CD8-positive, alpha-beta memory T cell (primary cell): ENCODE results near the gene NFU1. TPM values are rescaled to one million over a fixed set of nuclear protein-coding genes. Genes with fewer than 3 reads are reported as not detected.

Experiments
- CTCF ChIA-PET: fragments of 350-600 bp; sonication (Branson Sonifier 250); formaldehyde crosslinking; loops from one replicate; lab custom pipeline; 2021; ENCODE audit warnings: antibody characterized with exemption; lab: Charles Lee
- POLR2A ChIA-PET: fragments of 350-600 bp; sonication (Branson Sonifier 250); formaldehyde crosslinking; loops from one replicate; lab custom pipeline; 2021; ENCODE audit warnings: antibody characterized with exemption; lab: Charles Lee
- DNase-seq, 5 donors: peaks; one replicate each; pipeline versions ENCODE4 v3.0.0 to v3.0.0-alpha.2; 2020 to 2022; ENCODE audit warnings: mixed read lengths in 1 of 5
- H3K27ac ChIP-seq: one replicate; pipeline ENCODE4 v1.7.0; 2013; ENCODE audit warnings: low read depth, mild to moderate bottlenecking, low read length, moderate library complexity
- H3K27me3 ChIP-seq: 2 replicates; pipeline ENCODE4 v1.7.0; 2013; ENCODE audit warnings: low read length, mild to moderate bottlenecking; ENCODE audit not compliant: insufficient read depth, poor library complexity, severe bottlenecking
- H3K36me3 ChIP-seq: 2 replicates; pipeline ENCODE4 v1.7.0; 2013; ENCODE audit warnings: mild to moderate bottlenecking, low read length, moderate library complexity; ENCODE audit not compliant: insufficient read depth
- H3K4me1 ChIP-seq: 2 replicates; pipeline ENCODE4 v1.7.0; 2013; ENCODE audit warnings: mild to moderate bottlenecking, low read length, moderate library complexity; ENCODE audit not compliant: insufficient read depth
- H3K4me3 ChIP-seq: 2 replicates; pipeline ENCODE4 v1.7.0; 2013; ENCODE audit warnings: mild to moderate bottlenecking, low read length
- H3K9me3 ChIP-seq: 2 replicates; pipeline ENCODE4 v1.7.0; 2013; ENCODE audit warnings: mild to moderate bottlenecking, low read length
- H3K27ac Mint-ChIP-seq, 8 donors: one replicate each; pipeline ENCODE4 v1.8.0; 2020 to 2021; ENCODE audit warnings: mixed read lengths in 8 of 8, mild to moderate bottlenecking in 6 of 8, inconsistent platforms in 3 of 8, moderate library complexity in 3 of 8
- H3K27me3 Mint-ChIP-seq, 2 donors: one replicate each; pipeline ENCODE4 v1.8.0; 2020 to 2021; ENCODE audit warnings: mixed read lengths in 2 of 2, mild to moderate bottlenecking in 1 of 2, moderate library complexity in 1 of 2
- H3K36me3 Mint-ChIP-seq, 3 donors: one replicate each; pipeline ENCODE4 v1.8.0; 2020 to 2021; ENCODE audit warnings: mixed read lengths in 3 of 3, inconsistent platforms in 1 of 3, mild to moderate bottlenecking in 1 of 3
- H3K4me1 Mint-ChIP-seq, 3 donors: one replicate each; pipeline ENCODE4 v1.8.0; 2020 to 2021; ENCODE audit warnings: mixed read lengths in 3 of 3, inconsistent platforms in 1 of 3, mild to moderate bottlenecking in 1 of 3
- H3K4me3 Mint-ChIP-seq, 7 donors: one replicate each; pipeline ENCODE4 v1.8.0; 2020 to 2021; ENCODE audit warnings: mixed read lengths in 7 of 7, mild to moderate bottlenecking in 6 of 7, moderate library complexity in 4 of 7, inconsistent platforms in 2 of 7
- H3K9me3 Mint-ChIP-seq, 5 donors: one replicate each; pipeline ENCODE4 v1.8.0; 2020 to 2022; ENCODE audit warnings: mixed read lengths in 5 of 5, mild to moderate bottlenecking in 3 of 5, moderate library complexity in 2 of 5, inconsistent platforms in 1 of 5
- polyA plus RNA-seq: library from polyadenylated mRNA; unstranded; fragments of 300-500 nt; fragmentation: Illumina TruSeq; gene quantifications from one replicate; pipeline ENCODE4 v1.2.3, GENCODE V29; 2021
- total RNA-seq, 2 experiments: library from RNA; stranded (reverse); gene quantifications; one replicate each; pipeline ENCODE4 v1.2.3, GENCODE V29; 2021

The NFU1 gene
- total and polyA plus RNA-seq, 3 experiments from 2014 or later: 40.4 to 78.3 (median 43.2) TPM

DNA sequence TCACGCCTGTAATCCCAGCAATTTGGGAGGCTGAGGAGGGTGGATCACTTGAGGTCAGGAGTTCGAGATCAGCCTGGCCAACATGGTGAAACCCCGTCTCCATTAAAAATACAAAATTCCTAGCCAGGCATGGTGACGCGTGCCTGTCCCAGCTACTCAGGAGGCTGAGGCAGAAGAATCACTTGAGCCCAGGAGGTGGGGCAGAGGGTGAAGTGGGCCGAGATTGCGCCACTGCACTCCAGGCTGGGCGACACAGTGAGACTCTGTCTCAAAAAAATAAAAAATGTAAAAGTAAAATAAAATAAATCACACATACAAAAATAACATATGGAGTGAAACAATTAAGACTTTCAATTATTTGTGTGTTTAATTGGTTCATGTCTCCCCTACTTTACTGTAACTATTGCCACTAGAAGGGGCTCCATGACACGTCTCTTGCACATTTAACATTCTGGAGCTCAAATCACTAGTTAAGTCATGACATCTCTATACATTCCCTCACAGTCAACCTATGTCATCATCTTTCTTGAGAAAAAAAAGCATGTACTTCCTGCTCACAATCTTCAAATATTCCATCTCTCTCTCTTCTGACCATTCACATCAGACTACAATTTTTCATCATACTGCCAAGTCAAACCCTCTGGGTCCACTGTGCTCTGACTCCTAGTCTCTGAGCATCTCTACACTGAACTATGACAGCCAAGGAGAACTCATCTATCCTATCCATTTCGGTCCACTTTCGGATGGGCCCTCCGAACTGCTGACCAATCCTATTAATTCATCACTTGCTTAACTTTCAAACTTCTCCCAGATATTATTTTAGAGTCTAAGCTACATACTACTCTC lies 56.9 kb downstream of the NFU1 start:
- DNase-seq: no peak
- Mint-ChIP-seq H3K9me3 (no peaks in the 10 kb centered on the region), H3K36me3 (peaks cover 0 to 15% (median 2%) of the 10 kb centered on the region in 3 donors), H3K27ac (peak overlapping the region in 3 of 8 donors; percentile 1 to 9 (median 2)), H3K4me3 (no peak overlapping the region), H3K27me3 (peaks cover 0 to 2% of the 10 kb centered on the region in 2 donors), H3K4me1 (peaks cover 35 to 64% (median 60%) of the 10 kb centered on the region in 3 donors)
- H3K36me3 ChIP-seq: no peaks in the 10 kb centered on the region
- H3K9me3 ChIP-seq: no peaks in the 10 kb centered on the region
- H3K27me3 ChIP-seq: no peaks in the 10 kb centered on the region
- ChIA-PET POLR2A (no interaction called here), CTCF (no interaction called here)
- H3K4me1 ChIP-seq: peaks cover 8% of the 10 kb centered on the region
- H3K4me3 ChIP-seq: no peak overlapping the region
- H3K27ac ChIP-seq: peak overlapping the region; percentile 4

DNA sequence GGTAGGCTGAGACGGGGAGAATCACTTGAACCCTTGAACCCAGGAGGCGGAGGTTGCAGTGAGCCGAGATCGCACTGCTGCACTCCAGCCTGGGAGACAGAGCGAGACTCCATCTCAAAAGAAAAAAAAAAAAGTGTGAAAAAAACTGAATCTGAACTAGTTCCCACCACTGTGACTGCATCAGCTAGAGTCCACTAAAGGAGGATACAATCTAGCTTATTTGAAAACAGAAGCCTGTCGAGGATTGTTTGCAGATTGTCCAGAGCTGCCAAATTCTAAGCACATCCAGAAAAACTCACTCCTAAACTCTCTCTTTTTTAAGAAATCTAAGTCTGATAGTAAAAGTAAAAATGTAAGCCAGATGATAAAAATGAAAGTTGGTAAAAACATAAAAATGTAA lies 60.8 kb downstream of the NFU1 start:
- Mint-ChIP-seq H3K27me3 (no peaks in the 10 kb centered on the region), H3K9me3 (no peaks in the 10 kb centered on the region), H3K27ac (peak overlapping the region in 3 of 8 donors; percentile 11 to 35 (median 24)), H3K4me1 (peaks cover 22 to 38% (median 33%) of the 10 kb centered on the region in 3 donors), H3K36me3 (peaks cover 0 to 29% (median 5%) of the 10 kb centered on the region in 3 donors), H3K4me3 (no peak overlapping the region)
- H3K4me1 ChIP-seq: no peaks in the 10 kb centered on the region
- ChIA-PET POLR2A (no interaction called here), CTCF (interaction anchor here (1.4 to 2.4 kb wide), 5 partner anchors 10 to 188 kb away, joined by 3 to 7 read pairs (median 5); partner anchors contain the start of gene NFU1)
- no peaks in the 10 kb centered on the region for H3K9me3 ChIP-seq
- no peak overlapping the region for H3K27ac ChIP-seq
- H3K4me3 ChIP-seq: no peak overlapping the region
- peaks cover 7% of the 10 kb centered on the region for H3K36me3 ChIP-seq
- DNase-seq: no peak
- H3K27me3 ChIP-seq: no peaks in the 10 kb centered on the region

DNA sequence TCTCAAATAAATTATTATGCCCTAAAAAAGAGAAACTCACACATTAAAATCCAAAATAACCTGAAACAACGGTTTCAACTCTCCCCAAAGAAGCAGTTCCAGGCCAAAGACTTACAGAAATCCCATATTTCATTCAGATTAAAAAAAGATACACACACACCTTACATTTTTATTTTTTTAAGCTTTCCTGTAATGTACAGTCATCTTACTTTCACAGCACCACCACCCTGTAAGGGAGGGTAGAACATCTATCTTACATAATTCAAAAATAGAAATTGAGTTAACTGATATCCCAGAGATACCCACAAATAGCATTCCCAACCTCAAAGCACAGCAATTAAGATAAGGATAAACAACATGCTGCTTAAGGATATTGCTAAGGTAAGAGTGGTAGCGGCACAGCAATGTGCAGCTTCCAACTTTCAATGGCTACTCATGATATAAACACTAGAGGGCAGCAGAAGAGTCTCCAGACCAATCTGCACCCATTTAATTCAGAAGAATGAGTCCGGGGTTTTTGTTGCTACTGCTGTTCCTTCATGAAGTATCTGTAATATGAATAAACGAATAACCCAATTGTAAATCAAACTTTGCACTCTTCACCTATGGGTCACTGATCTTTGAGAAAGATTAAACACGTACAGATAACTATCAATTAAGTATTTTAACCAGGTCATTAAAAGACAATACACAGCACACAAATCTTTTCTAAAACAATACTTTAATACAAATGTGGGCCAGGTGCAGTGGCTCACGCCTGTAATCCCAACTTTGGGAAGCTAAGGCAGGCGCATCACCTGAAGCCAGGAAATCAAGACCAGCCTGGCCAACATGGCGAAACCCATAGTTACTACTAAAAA lies 61.5 kb downstream of the NFU1 start:
- Mint-ChIP-seq H3K4me1 (peaks cover 19 to 34% (median 30%) of the 10 kb centered on the region in 3 donors), H3K4me3 (no peak overlapping the region), H3K27me3 (no peaks in the 10 kb centered on the region), H3K27ac (peak overlapping the region in 2 of 8 donors; percentile 25 to 35), H3K36me3 (peaks cover under 1 to 28% (median 5%) of the 10 kb centered on the region in 3 donors), H3K9me3 (no peaks in the 10 kb centered on the region)
- CTCF ChIA-PET: interaction anchor here (1.0 to 2.4 kb wide), 6 partner anchors 10 to 189 kb away, joined by 3 to 7 read pairs (median 4); partner anchors contain the start of gene NFU1
- H3K27ac ChIP-seq: no peak overlapping the region
- peaks cover 7% of the 10 kb centered on the region for H3K36me3 ChIP-seq
- H3K4me1 ChIP-seq: no peaks in the 10 kb centered on the region
- POLR2A ChIA-PET: no interaction called here
- no peaks in the 10 kb centered on the region for H3K9me3 ChIP-seq
- peak in 2 of 5 donors; percentile 10 to 33 for DNase-seq
- H3K27me3 ChIP-seq: no peaks in the 10 kb centered on the region
- H3K4me3 ChIP-seq: no peak overlapping the region

DNA sequence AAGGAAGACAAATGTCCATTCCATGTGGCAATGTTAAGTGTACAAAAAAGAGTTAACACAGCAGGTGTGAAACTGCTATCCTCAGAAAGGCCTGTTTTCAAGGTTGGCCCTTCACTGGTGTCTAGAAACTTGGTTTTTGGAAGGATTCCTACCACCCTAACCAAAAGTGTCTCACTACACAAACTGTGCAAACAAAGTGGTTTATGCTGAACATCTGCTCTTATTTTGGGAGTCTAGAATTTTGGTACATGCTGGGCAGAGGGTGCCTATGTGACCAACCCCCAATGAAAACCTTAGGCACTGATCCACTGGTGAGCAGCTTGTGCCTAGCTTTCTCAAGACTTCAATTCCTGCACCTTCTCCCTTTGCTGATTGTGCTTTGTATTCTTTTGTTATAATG lies 64.5 kb downstream of the NFU1 start:
- CTCF ChIA-PET: no interaction called here
- no peak overlapping the region for H3K4me3 ChIP-seq
- no peaks in the 10 kb centered on the region for H3K4me1 ChIP-seq
- no peaks in the 10 kb centered on the region for H3K27me3 ChIP-seq
- H3K36me3 Mint-ChIP-seq: peaks cover 13 to 50% (median 21%) of the 10 kb centered on the region in 3 donors
- H3K9me3 Mint-ChIP-seq: no peaks in the 10 kb centered on the region
- no peak overlapping the region for H3K4me3 Mint-ChIP-seq
- H3K27me3 Mint-ChIP-seq: no peaks in the 10 kb centered on the region
- POLR2A ChIA-PET: no interaction called here
- no peak for DNase-seq
- no peaks in the 10 kb centered on the region for H3K9me3 ChIP-seq
- peaks cover 27% of the 10 kb centered on the region for H3K36me3 ChIP-seq
- H3K4me1 Mint-ChIP-seq: peaks cover 15 to 20% (median 16%) of the 10 kb centered on the region in 3 donors
- no peak overlapping the region for H3K27ac Mint-ChIP-seq
- no peak overlapping the region for H3K27ac ChIP-seq

DNA sequence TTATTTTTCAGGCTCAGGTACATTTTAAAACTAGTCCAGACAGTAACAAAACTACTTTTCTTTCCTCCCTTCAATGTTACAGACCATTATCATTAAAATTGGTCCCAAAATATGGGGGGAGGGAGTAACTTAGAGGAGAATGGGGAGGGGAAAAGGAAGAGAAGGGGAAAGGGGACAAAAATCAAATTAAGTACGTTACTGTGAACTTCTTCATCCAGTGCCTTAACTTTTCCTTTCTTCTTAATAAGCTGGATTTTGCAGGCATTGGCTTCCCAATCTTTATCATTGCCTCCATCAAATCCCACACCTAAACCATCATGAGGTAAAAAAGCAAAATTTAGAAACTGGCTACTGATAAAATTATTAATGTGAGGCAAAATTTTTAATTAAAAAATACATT lies 67.4 kb downstream of the NFU1 start:
- peaks cover 39% of the 10 kb centered on the region for H3K36me3 ChIP-seq
- no peaks in the 10 kb centered on the region for H3K27me3 Mint-ChIP-seq

DNA sequence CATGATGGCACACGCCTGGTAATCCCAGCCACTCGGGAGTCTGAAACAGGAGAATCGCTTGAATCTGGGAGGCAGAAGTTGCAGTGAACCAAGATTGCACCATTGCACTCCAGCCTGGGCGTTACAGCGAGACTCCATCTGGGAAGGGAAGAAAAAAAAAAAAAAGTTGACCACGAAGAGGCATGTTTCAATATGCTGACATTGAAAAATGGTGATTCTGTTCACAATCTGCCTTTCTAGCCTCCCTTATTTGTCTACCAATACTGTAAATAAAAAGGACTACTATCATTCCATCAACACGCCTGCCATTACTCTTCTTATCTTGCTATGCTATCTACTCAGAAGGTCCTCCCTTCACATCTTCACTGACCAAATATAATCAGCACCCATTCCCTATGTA lies 68.6 kb downstream of the NFU1 start:
- CTCF ChIA-PET: no interaction called here
- no peak for DNase-seq
- POLR2A ChIA-PET: no interaction called here
- Histone ChIP-seq H3K4me3 (no peak overlapping the region), H3K27me3 (no peaks in the 10 kb centered on the region), H3K9me3 (no peaks in the 10 kb centered on the region), H3K27ac (no peak overlapping the region), H3K4me1 (no peaks in the 10 kb centered on the region), H3K36me3 (peaks cover 39% of the 10 kb centered on the region)
- Mint-ChIP-seq H3K4me3 (no peak overlapping the region), H3K36me3 (peaks cover 13 to 70% (median 29%) of the 10 kb centered on the region in 3 donors), H3K27ac (peak overlapping the region in 1 of 8 donors; percentile 5), H3K27me3 (no peaks in the 10 kb centered on the region), H3K4me1 (peaks cover 0 to 3% (median 0%) of the 10 kb centered on the region in 3 donors), H3K9me3 (no peaks in the 10 kb centered on the region)

More for the DNA sequence above, 67.4 kb downstream of the NFU1 start:
- no peak for DNase-seq
- no peak overlapping the region for H3K27ac ChIP-seq
- peak overlapping the region in 1 of 8 donors; percentile 18 for H3K27ac Mint-ChIP-seq
- peaks cover 0 to 4% (median 1%) of the 10 kb centered on the region in 3 donors for H3K4me1 Mint-ChIP-seq
- H3K4me1 ChIP-seq: no peaks in the 10 kb centered on the region
- no peak overlapping the region for H3K4me3 Mint-ChIP-seq
- H3K36me3 Mint-ChIP-seq: peaks cover 13 to 68% (median 28%) of the 10 kb centered on the region in 3 donors
- no peaks in the 10 kb centered on the region for H3K9me3 ChIP-seq
- H3K9me3 Mint-ChIP-seq: no peaks in the 10 kb centered on the region
- POLR2A ChIA-PET: no interaction called here
- no peak overlapping the region for H3K4me3 ChIP-seq
- H3K27me3 ChIP-seq: no peaks in the 10 kb centered on the region
- CTCF ChIA-PET: no interaction called here

DNA sequence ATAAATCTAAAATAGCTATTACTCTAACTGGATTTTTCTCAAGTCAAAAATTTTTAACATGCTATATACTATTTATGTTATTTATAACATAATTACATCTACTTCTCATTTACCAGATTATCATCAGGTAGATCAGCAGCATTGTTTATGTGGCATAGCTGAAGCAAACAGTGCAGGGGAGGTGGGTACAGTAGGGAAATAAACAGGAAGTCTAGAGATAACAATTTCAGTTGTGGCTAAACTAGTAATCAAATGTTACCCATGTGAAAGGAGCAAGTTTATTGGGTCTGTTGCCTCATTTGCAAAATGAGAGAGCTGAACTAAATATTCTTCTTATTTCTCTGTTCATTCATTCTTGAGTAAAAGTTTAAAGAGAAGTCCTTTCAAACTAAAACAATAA lies 77.9 kb downstream of the NFU1 start:
- POLR2A ChIA-PET: no interaction called here
- DNase-seq: no peak
- peaks cover 23% of the 10 kb centered on the region for H3K36me3 ChIP-seq
- H3K4me3 ChIP-seq: no peak overlapping the region
- H3K9me3 Mint-ChIP-seq: no peaks in the 10 kb centered on the region
- H3K9me3 ChIP-seq: no peaks in the 10 kb centered on the region
- no peak overlapping the region for H3K4me3 Mint-ChIP-seq
- H3K27me3 Mint-ChIP-seq: no peaks in the 10 kb centered on the region
- peak overlapping the region in 1 of 8 donors; percentile 41 for H3K27ac Mint-ChIP-seq
- no peaks in the 10 kb centered on the region for H3K27me3 ChIP-seq
- CTCF ChIA-PET: no interaction called here
- H3K4me1 Mint-ChIP-seq: no peaks in the 10 kb centered on the region
- peaks cover 18 to 80% (median 24%) of the 10 kb centered on the region in 3 donors for H3K36me3 Mint-ChIP-seq
- H3K27ac ChIP-seq: no peak overlapping the region
- no peaks in the 10 kb centered on the region for H3K4me1 ChIP-seq
